ENCODE data around the gene DIPK2B.

Gene DIPK2B

DNA sequence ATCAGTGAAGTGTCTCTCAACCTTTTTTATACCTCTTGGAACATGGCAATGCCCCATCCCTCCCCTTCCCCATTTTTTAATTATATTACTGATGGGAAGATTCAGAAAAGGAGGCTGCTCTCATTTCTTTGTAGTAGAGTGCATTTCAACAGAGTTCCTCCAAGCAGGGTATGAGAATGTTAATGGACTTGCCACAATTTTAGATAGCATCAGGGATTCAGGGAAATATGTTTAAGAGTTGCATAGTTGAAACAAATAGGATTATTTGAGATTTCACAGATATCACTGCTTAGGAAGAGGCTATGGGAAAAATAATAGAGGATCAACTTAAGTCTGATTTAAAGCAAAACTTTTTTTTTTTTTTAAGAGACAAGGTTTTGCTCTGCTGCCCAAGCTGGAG lies 46.2 kb downstream of the DIPK2B start:
- no peak for DNase-seq

DNA sequence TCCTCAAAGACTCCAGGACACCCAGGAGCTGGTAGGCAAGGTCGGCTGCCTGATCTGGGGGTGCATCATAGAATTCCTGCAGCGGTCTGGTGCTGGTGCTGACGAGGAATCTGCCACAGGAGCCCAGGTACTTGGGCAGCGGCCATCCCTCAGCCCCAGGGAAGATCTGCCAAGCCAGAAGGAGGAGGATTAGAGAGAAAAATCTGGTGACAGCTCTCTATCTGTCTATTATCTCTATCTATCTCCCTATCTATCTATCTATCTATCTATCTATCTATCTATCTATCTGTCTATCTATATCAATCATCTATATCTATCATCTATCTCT lies 46.7 kb downstream of the DIPK2B start:
- DNase-seq = no peak

Data from CD4-positive, alpha-beta T cell treated with Interferon alpha-2 for 1 hour (primary cell).